ENCODE data around the gene ATP12A. TPM values are rescaled to one million over a fixed set of nuclear protein-coding genes. Genes with fewer than 3 reads are reported as not detected.

Gene ATP12A
- total RNA-seq, result under 0.01 TPM

- DNase-seq (ENCODE audit: low spot score in 2 of 2) (peak in 1 of 2 donors; percentile 48), FAIRE-seq (no peak)
Measured at GRCh38 chr13:24680258-24680920, at the start of gene ATP12A. Gene ATP12A, plus strand, starts transcription at chr13:24680408. Its CDS starts 336 bp downstream, at chr13:24680744.

DNA sequence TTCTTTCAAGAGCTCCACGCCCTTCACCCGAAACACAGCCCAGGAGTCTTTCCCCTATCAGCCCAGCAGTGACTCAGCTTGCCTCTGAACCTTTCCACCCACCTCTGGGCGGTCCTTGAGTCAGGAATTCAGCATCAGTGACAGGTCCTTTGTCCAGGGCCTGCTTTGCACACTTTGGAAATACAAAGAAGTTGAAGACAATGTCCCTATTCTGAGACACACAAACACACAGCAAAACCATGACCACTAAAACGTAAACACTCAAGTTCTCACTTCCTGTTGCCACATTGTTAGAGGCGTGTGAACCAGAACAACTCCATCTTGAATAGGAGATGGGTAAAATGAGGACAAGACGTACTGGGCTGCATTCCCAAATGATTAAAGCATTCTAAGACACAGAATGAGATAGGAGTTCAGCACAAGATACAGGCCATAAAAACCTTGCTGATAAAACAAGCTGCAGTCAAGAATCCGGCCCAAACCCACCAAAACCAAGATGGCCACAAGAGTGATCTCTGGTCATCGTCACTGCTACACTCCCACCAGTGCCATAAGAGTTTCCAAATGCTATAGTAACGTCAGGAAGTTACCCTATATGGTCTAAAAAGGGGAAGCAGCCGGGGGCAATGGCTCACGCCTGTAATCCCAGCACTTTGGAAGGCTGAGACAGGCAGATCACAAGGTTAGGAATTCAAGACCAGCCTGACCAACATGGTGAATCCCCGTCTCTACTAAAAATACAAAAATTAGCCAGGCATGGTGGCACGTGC is 49.2 kb upstream of the ATP12A start:
- FAIRE-seq (no peak), DNase-seq (ENCODE audit: low spot score in 2 of 2) (no peak)

GRCh38 chr13:24631922-24632321 is 48.3 kb upstream of the ATP12A start:
- FAIRE-seq (no peak), DNase-seq (ENCODE audit: low spot score in 2 of 2) (no peak)

DNA sequence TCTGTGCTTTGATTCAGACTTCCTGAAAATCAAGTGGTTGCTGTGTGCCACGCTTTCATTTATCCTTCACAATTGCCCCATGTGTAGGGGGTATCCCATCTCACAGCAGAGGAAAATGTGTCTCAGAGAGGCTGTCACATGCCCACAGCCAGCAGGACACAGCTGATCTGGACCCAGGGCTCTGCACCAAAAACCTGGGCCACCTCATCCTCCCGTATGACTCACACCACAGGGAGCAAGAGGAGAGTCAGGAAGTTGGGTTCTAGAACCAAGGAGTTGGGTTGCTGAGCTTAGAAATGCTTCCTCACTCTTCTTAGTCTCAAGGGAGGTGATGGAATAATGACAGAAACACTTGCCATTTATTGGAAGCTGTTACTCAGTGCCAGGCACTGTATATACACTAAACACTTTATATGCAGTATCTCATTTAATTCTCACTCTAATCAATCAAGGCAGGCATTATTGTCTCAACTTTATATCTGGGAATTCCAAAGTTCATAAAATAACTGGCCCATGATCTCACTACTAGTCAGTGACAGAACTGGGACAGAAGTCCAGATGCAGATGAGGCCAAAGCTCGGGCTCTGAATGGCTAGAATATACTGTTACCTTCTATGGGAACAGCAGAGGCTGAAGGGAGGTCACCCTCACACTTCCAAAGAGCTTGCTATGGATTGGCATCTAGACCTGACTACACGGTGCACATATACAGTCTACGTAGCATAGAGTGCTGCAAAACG is 47.7 kb upstream of the ATP12A start:
- DNase-seq (ENCODE audit: low spot score in 2 of 2) (no peak), FAIRE-seq (no peak)

DNA sequence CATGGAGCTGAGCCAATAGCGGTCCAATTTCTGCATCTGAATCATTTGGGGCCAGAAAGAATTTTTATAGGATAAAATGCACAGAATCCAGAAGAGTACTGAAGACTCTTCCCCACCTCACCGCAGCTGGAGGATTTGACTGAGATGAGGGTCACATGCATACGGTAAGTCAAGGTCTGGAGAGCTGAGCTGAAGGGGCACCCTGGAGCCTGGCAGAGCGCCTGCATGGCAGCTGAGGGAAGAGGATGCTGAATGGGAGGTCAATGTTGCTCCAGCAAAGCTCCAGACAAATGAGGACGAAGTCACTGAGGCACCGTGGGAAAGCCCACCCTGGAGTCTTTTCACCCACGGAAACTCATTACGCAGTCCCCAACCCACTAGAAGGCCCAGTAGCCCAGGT is 43.4 kb upstream of the ATP12A start:
- no peak for DNase-seq (ENCODE audit: low spot score in 2 of 2)
- no peak for FAIRE-seq

DNA sequence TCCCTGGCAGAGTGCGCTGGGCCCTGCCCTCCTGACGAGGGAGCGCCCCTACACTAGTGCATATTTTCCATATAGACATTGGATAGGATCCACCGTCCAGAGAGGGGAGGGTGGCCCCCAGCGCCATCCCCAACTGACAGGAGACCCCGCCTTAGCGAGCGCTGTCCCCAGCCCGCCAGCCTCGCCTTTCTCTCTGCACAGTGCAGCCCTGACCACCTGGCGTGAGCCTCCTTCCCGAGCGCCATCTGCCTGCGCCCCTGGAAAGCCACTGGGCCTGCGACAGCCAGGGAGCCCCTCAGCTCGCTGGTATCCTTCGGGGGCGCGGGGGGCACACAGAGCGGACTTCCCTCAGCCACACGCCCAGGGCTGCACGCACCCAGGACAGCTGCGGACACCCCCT is 42.1 kb upstream of the ATP12A start:
- FAIRE-seq (no peak), DNase-seq (ENCODE audit: low spot score in 2 of 2) (no peak)

DNA sequence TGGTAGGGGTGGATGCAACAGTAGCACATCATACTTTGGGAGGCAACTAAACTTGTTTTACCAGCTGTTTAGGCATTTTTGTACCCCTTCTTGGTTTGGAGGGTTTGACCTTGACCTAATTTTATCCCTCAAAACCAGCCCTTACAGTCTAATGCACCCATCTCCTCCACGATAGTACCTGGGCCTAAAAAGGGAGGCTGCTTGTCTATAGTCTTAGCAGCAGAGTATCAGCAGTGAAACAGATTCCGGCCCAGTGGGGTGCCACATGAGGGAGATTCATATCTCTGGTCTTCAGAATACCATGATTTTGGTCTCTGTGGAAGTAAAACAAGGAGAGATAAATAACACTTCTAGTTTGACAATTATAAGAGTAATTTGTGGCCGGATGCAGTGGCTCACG is 39.5 kb upstream of the ATP12A start:
- no peak for FAIRE-seq
- DNase-seq (ENCODE audit: low spot score in 2 of 2), result no peak

GRCh38 chr13:24642219-24642618 is 38.0 kb upstream of the ATP12A start:
- DNase-seq (ENCODE audit: low spot score in 2 of 2), result no peak

GRCh38 chr13:24644036-24644435 is 36.2 kb upstream of the ATP12A start:
- DNase-seq (ENCODE audit: low spot score in 2 of 2) (no peak), FAIRE-seq (no peak)

More at GRCh38 chr13:24642219-24642618, 38.0 kb upstream of the ATP12A start:
- no peak for FAIRE-seq

- no peak for FAIRE-seq
- DNase-seq (ENCODE audit: low spot score in 2 of 2), result no peak
Measured at GRCh38 chr13:24648271-24648670, 31.9 kb upstream of the ATP12A start.

DNA sequence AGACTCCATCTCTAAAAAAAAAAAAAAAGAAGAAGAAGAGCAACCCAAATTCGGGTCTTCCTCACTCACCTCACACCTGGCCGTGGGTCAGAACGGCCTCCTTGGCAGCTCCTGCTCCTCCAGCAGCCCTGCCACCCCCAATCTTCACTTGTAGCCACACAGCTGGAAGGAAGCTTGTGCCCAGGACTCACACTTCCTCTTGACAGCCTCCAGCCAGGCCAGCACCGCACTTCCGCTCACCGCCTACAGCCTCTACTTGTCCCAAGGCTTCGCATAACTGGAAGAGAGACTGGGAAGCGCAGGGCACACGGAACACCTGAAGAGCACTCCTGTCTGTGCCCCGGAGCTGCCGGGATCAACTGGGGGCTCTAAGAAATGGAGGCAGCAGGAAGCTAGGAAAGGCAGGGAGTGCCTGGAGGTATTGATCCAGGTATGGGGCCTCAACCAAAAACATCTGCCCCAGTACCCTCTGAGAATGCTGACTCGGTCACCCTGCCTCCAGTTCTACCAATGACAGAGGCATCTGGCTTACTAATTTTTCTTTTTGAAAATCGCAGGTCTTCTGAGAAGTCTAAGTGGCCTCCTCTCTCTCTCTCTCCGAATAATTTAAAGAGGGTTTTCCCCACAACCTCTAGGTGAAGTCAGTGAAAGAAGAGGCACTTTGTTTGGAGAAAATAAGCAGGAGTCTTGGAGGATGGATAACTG is 31.1 kb upstream of the ATP12A start:
- no peak for DNase-seq (ENCODE audit: low spot score in 2 of 2)
- FAIRE-seq, result no peak

DNA sequence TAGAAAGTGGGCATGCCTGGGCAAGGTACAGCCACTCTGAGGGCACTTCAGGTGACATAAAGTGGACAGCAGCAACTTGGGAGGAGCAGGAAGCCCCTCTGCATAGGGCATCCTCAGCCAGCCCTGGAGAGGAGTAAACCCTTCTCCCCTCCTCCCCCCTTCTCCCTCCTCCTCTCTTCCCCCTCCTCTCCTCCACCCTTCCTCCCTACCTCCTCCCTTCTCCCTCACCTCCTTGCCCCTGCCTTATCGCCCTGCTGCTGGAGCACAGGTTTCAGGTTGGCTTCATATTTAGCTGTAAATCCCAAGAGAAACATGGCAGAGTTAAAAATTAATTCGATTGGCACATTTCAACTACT is 30.5 kb upstream of the ATP12A start:
- FAIRE-seq, result no peak
- no peak for DNase-seq (ENCODE audit: low spot score in 2 of 2)

DNA sequence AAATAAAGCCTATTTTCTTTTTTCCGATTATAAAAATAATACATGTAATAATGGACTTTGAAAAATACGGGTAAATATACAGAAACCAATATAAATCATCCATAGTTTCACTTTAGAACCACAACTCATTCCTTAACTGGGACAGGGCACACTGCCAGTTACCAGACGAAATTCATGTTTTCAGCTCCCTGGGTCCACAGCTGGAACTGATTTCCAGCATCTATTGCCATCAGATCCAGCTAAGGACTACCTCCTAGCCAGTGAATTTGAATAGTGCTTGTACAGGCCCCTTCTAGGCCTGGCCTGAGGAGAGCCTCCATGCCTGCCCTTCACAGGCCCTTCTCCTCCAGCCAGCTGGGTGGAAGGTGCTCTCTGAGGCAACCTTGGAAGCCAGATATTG is 30.0 kb upstream of the ATP12A start:
- no peak for DNase-seq (ENCODE audit: low spot score in 2 of 2)
- no peak for FAIRE-seq

DNA sequence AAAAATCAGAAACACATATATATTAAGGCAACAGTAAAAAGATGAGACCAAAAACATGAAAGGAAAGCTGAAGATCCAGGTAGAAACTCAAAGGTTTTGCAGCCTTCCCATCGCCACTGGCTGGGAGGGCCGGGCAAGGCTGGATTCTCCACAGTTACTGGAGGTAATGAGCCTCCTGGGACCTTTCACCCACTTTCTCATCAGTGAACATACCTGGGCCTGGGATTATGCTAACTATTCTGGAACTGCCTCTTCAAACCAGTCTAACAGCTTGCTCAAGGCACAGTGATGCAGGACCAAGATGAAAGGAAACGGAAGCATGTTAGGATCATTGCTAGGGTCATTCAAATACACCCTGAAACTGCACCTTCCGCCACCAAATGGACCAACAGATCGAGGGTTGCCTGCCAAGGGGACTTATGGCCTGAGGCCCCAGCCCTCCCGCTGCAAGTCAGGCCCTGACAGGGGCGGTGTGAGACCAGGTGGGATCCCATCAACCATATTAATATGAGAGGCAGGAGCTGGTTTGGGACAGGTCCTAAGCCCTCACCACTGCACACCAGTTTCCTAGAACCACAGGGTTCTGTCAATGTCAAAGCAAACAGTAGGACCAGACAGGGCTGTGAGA is 28.4 kb upstream of the ATP12A start:
- no peak for FAIRE-seq
- DNase-seq (ENCODE audit: low spot score in 2 of 2), result no peak

DNA sequence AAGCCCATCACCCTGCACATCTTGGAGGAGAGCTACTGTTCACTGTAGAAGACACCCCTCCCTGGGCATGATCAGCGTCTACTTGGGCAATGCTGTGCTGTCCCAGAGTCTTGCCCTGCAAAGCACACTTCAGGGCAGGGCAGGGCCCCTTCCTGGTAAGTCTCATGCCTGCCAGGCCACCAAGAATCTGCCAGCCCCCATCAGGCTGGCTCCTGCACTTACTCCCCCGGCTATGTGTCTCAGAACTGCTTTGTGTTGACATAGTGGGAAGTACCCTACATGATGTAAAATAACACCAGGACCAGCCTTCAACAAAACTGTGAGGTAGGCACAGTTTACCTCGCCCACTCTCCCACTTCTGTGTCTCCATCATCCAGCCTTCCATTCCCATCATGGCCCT is 27.8 kb upstream of the ATP12A start:
- FAIRE-seq, result no peak
- no peak for DNase-seq (ENCODE audit: low spot score in 2 of 2)

DNA sequence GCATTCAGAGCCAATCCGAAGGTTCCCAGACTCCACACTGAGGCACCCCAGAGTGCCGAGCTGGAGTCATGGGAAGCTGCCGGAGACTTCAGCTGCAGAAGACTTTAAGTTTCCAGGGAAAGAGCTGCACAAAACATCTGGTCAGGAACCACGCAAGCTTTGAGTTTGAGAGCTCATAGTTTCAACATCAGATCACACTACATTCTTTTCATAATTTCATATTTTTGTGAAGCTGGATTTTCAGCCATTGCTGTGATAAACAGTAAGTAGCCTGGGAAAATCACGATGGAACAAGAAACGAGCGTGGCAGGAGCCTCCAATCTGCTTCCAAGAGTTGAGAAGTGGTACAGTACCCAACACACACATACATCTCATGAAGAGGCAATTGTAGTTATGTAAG is 25.5 kb upstream of the ATP12A start:
- DNase-seq (ENCODE audit: low spot score in 2 of 2) (no peak), FAIRE-seq (no peak)

GRCh38 chr13:24659239-24659638 is 21.0 kb upstream of the ATP12A start:
- DNase-seq (ENCODE audit: low spot score in 2 of 2), result no peak
- no peak for FAIRE-seq

DNA sequence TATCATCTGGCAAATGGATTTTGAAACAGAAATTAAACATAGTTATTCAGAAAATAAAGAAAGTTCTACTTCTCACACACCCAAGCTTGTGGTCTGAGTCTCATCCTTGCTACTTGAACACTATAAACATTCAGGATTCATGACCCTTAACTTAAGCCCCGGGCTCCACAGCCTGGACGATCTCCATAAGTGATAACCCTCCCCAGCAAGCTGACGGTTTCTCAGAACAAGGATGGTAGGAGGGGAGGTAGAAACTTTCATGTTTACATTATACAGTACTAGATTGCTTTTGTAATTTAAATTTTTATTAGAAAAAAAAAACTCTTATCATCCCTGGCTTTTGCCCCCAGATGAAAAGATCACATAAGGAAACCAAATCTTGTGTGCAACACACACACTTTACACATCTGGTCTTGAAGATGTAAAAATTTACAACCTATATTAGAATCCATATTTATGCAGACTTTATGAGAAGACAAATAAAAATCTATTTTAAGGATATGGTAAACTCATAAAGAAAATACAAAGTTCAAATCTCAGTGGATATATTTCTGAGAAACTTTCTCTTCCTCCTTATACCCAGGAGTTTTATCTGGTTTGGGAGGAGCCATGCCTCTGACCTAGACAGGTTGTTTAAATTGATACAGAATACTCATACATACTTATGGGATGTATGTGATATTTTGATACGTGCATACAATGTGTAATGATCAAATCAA is 20.0 kb upstream of the ATP12A start:
- DNase-seq (ENCODE audit: low spot score in 2 of 2) (no peak), FAIRE-seq (no peak)

DNA sequence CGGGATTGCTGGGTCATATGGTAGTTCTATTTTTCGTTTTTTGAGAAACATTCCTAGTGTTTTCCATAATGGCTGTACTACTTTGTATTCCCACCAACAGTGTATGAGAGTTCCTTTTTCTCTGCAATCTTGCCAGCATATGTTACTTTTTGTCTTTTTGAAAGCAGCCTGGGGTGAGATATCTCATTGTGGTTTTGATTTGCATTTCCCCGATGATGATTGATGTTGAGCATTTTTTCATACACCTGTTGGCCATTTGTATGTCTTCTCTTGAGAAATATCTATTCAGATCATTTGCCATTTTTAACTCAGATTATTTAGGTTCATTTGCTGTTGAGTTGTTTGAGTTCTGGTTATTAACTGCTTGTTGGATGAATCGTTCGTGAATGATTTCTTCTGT is 18.5 kb upstream of the ATP12A start:
- DNase-seq (ENCODE audit: low spot score in 2 of 2) (no peak), FAIRE-seq (no peak)

Data from frontal cortex (tissue), 4 donors.